Measurements from ENCODE around the gene NAALADL2.
"Not testable (repeated sequence)": the region's sequence is repeated elsewhere in the genome, so short reads cannot be mapped to it uniquely, and the experiment has no call there.

Gene NAALADL2

GRCh38 chr3:175131866-175132265 lies 272.7 kb downstream of the NAALADL2 start:
- not testable (repeated sequence) for DNase-seq (ENCODE audit: low read depth)

- not testable (repeated sequence) for DNase-seq (ENCODE audit: low read depth)
These were observed 273.6 kb downstream of the NAALADL2 start for GRCh38 chr3:175132706-175133105.

- DNase-seq (ENCODE audit: low read depth) = no peak
These were observed 285.2 kb downstream of the NAALADL2 start for GRCh38 chr3:175144368-175144767.

GRCh38 chr3:175146258-175146657 lies 287.1 kb downstream of the NAALADL2 start:
- no peak for DNase-seq (ENCODE audit: low read depth)

GRCh38 chr3:175149675-175150074 lies 290.5 kb downstream of the NAALADL2 start:
- DNase-seq (ENCODE audit: low read depth) = no peak

GRCh38 chr3:175150812-175151401 lies 291.8 kb downstream of the NAALADL2 start:
- no peak for DNase-seq (ENCODE audit: low read depth)

- DNase-seq (ENCODE audit: low read depth) = no peak
These were observed 294.5 kb downstream of the NAALADL2 start for GRCh38 chr3:175153595-175153994.

- no peak for DNase-seq (ENCODE audit: low read depth)
These were observed 296.0 kb downstream of the NAALADL2 start for GRCh38 chr3:175155172-175155571.

GRCh38 chr3:175159202-175159601 lies 300.1 kb downstream of the NAALADL2 start:
- DNase-seq (ENCODE audit: low read depth) = no peak

- DNase-seq (ENCODE audit: low read depth) = no peak
These were observed 302.2 kb downstream of the NAALADL2 start for GRCh38 chr3:175161291-175161690.

GRCh38 chr3:175163686-175164085 lies 304.6 kb downstream of the NAALADL2 start:
- DNase-seq (ENCODE audit: low read depth) = no peak

- not testable (repeated sequence) for DNase-seq (ENCODE audit: low read depth)
These were observed 314.0 kb downstream of the NAALADL2 start for GRCh38 chr3:175173117-175173516.

GRCh38 chr3:175176556-175176955 lies 317.4 kb downstream of the NAALADL2 start:
- no peak for DNase-seq (ENCODE audit: low read depth)

GRCh38 chr3:175179055-175179454 lies 319.9 kb downstream of the NAALADL2 start:
- no peak for DNase-seq (ENCODE audit: low read depth)

GRCh38 chr3:175184392-175184791 lies 325.3 kb downstream of the NAALADL2 start:
- no peak for DNase-seq (ENCODE audit: low read depth)

GRCh38 chr3:175185903-175186302 lies 326.8 kb downstream of the NAALADL2 start:
- no peak for DNase-seq (ENCODE audit: low read depth)

GRCh38 chr3:175186511-175186910 lies 327.4 kb downstream of the NAALADL2 start:
- no peak for DNase-seq (ENCODE audit: low read depth)

GRCh38 chr3:175187586-175187985 lies 328.5 kb downstream of the NAALADL2 start:
- no peak for DNase-seq (ENCODE audit: low read depth)

- DNase-seq (ENCODE audit: low read depth) = no peak
These were observed 333.4 kb downstream of the NAALADL2 start for GRCh38 chr3:175192536-175192935.

- no peak for DNase-seq (ENCODE audit: low read depth)
These were observed 334.8 kb downstream of the NAALADL2 start for GRCh38 chr3:175193815-175194518.

GRCh38 chr3:175198991-175199783 lies 340.1 kb downstream of the NAALADL2 start:
- no peak for DNase-seq (ENCODE audit: low read depth)

GRCh38 chr3:175199961-175200360 lies 340.8 kb downstream of the NAALADL2 start:
- no peak for DNase-seq (ENCODE audit: low read depth)
